Measurements from ENCODE around the gene MBD5.

MBD5 gene

GRCh38 chr2:148338541-148338940, 317.6 kb downstream of the MBD5 start:
- DNase-seq: no peak

GRCh38 chr2:148342086-148342485, 321.2 kb downstream of the MBD5 start:
- no peak for DNase-seq

DNA sequence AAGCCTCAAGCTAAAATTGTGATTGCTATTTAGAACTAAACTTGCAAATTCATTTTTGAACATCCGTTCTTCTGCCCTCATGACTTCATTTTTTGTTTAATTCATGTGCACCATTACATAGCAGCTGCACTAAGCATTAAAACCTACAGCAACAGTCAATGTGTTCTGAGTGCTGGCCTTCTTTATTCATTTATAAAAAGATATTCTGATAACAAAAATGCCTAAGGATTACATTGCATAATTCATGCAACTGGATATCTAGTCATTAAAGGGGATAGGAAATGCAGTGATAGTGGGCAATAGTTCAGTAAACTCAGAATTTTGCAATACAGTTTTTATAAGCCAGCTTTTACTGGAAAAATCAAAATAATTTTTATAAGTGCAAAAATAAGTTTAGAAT, 329.3 kb downstream of the MBD5 start:
- no peak for DNase-seq

DNA sequence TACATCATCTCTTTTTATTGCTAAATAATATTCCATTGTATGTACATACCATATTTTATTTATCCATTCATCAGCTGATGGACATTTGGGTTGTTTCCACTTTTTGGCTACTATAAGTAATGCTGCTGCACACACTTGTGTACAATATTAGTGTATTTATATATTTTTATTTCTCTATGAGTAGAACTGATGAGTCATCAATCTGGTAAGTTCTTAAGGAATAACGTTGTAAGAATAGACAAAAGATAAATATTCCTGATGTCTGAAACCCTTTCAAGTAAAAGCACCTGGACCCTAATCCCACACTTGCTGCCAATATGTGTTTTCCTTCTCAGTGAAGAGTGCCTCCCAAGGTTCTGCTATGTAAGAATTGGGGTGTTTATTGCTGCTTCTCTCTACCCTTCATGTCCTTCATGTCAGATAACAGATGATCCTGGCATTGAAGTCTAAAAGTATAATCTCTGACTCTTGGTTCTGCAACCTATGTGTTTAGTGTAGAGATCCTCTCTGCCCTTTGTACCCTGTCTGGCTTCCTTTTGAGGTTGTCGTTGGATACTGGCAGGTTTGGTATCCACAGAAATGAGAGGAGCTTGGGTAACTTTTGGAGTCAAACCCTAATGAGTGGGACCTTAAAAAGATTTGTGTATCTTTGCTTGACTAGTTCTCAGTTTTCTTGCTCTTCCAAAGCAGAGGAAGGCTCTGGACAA, 330.7 kb downstream of the MBD5 start:
- no peak for DNase-seq

DNA sequence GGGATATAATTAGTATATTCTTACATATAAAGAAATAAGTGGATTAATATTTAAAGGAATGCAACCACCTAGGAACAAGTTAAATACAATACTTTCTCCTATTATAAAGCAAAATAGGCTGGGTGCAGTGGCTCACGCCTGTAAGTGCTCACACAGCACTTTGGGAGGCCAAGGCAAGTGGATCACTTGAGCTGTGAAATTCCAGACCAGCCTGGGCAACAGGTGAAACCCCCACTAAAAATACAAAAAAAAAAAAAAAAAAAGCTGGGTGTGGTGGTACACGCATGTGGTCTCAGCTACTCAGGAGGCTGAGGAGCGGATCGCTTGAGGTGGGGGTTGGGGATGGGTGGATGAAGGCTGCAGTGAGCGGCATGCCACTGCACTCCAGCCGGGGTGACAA, 337.5 kb downstream of the MBD5 start:
- DNase-seq: no peak

- no peak for DNase-seq
Measured at GRCh38 chr2:148360662-148361061, 339.8 kb downstream of the MBD5 start.

DNA sequence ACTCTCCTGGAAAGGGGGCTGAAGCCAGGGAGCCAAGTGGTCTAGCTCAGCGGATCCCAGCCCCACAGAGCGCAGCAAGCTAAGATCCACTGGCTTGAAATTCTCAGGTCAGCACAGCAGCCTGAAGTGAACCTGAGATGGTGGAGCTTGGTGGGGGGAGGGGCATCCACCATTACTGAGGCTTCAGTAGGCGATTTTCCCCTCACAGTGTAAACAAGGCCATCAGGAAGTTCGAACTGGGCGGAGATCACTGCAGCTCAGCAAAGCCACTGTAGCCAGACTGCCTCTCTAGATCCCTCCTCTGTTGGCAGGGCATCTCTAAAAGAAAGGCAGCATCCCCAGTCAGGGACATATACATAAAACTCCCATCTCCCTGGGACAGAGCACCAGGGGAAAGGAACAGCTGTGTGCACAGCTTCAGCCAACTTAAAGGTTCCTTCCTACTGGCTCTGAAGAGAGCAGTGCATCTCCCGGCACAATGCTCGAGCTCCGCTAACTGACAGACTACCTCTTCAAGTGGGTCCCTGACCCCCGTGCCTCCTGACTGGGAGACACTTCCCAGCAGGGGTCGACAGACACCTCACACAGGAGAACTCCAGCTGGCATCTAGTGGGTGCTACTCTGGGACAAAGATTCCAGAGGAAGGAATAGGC, 341.4 kb downstream of the MBD5 start:
- no peak for DNase-seq

- DNase-seq: no peak
Measured at GRCh38 chr2:148375214-148375613, 354.3 kb downstream of the MBD5 start.

GRCh38 chr2:148391324-148391723, 370.4 kb downstream of the MBD5 start:
- DNase-seq: no peak

DNA sequence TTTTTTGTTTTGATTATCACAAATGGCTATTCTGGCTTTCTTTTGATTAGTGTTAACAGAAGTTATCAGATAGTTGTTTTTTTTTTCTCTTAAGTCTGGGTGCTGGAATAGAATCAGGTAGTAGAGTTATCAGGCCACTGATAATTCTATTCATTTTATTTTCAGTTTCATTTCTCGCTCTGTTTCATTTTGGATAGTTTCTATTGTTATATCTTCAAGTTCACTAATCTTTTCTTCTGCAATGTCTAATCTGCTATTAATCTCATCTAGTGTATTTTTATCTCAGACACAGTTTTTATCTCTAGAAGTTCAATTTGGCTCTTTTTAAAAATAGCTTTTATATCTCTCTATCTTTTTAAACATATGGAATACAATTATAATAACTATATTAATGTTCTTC, 381.9 kb downstream of the MBD5 start:
- DNase-seq: no peak

DNA sequence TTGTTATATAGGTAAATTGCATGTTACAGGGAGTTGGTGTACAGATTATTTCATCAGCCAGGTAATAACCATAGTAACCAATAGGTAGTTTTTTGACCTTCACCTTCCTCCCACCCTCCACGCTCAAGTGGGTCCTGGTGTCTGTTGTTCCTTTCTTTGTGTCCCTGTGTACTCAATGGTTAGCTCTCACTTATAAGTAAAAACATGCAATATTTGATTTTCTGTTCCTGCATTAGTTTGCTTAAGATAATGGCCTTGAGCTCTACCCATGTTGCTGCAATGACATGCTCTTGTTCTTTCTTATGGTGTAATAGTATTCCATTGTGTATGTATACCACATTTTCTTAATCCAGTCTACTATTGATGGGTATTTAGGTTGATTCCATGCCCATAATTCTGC, 390.0 kb downstream of the MBD5 start:
- no peak for DNase-seq

GRCh38 chr2:148416248-148416647, 395.4 kb downstream of the MBD5 start:
- no peak for DNase-seq

DNA sequence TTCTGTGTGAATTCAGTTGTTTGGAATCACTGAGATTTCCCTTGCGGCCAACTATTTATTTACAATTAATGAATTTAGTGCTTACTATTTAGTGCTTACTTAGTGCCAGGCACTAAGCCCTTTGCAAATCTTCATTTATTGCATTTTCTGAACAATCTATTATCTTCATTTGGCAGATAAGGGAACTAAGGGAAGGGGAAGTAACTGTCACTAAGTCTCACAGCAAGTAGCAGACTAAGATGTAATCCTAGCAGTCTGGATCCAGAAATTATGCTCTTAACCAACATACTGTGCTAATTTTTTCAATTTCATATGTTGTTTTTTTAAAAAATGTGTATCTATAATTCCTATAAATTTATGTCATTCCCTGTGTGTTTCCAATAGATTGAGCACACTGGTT, 409.2 kb downstream of the MBD5 start:
- DNase-seq: no peak

GRCh38 chr2:148447877-148448276, 427.0 kb downstream of the MBD5 start:
- DNase-seq: no peak

GRCh38 chr2:148450531-148450930, 429.6 kb downstream of the MBD5 start:
- no peak for DNase-seq

GRCh38 chr2:148451046-148451445, 430.2 kb downstream of the MBD5 start:
- DNase-seq: no peak

- DNase-seq: no peak
Measured at GRCh38 chr2:148455791-148456190, 434.9 kb downstream of the MBD5 start.

GRCh38 chr2:148458171-148458570, 437.3 kb downstream of the MBD5 start:
- no peak for DNase-seq

- DNase-seq: no peak
Measured at GRCh38 chr2:148459377-148459778, 438.5 kb downstream of the MBD5 start.

GRCh38 chr2:148461876-148462275, 441.0 kb downstream of the MBD5 start:
- no peak for DNase-seq

DNA sequence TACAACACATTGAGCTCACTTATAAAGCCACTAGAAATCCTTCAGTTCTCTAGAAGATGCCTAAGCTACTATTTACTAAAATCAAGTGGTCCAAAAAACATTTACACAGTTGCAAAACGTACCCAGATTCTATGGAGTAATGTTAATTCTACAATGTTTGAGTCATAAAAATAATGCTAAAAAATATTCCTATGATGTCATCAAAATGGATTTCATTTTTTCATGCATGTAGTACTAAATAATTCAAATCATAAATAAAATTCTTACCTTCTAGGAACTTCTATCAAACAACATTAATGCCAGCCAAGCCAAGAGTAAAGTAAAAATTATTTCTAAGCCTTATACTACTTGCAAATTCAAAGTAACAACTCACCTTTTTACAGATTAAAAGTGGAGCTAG, 454.7 kb downstream of the MBD5 start:
- DNase-seq: no peak

- no peak for DNase-seq
Measured at GRCh38 chr2:148479398-148479797, 458.5 kb downstream of the MBD5 start.

DNA sequence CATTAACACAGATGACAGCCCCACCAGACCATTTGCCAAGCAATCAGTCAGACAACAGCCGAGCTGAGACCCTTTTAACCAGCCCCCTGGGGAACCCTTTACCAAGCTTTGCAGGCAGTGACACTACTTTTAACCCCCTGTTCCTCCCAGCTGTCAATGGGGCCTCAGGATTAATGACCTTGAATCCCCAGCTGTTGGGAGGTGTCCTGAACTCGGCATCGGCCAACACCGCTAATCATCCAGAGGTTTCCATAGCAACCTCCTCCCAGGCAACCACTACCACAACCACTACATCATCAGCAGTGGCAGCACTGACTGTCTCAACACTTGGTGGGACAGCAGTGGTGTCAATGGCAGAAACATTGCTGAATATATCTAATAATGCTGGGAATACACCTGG, 462.8 kb downstream of the MBD5 start:
- DNase-seq: no peak

DNA sequence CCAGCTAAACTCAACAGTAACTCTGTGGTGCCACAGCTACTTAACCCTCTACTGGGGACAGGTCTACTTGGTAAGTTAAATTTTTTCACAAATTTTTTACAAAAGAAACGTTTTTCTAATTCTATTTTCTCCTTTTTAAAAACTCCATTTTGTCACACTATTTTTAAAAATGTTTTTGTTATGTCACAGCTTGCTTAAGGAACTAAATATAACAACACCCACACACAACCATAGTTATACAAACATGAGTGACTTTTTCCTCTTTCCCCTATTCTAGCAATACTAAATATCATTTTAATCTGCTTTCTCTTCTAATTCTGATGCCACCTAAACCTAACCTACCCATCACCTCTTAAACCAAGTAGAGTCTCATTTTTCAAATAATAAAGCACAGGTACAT, 463.2 kb downstream of the MBD5 start:
- DNase-seq: no peak

DNA sequence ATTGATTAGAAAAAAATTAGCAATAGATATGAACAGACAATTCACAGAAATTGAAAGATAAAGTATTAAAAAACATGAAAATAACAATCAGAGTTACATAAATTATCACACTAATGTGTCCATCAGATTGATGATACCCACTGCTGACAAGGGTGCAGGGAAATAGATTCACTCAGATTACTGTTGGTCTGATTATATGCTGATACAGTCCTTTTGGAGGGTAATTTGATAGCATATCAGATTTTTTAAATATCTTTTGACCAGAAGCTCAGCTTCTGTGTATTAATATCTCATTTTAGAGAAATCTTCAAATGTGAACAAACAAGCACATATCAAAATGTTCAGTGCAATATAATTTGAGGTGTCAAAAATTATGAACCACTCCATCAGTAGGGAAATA, 465.8 kb downstream of the MBD5 start:
- DNase-seq: no peak

Data from CD4-positive, alpha-beta T cell treated with Interleukin-15 for 1 hour (primary cell).